Nucleus accumbens (tissue), 56 donors: ENCODE results near the gene ENTHD1.
"Not testable (repeated sequence)": the region's sequence is repeated elsewhere in the genome, so short reads cannot be mapped to it uniquely, and the experiment has no call there.

ENCODE experiments used
- DNase-seq, 56 donors: peaks; one replicate each; lab custom pipeline; 2025; lab: John Stamatoyannopoulos, UW

Gene ENTHD1

GRCh38 chr22:39900306-39901227, 7.0 kb upstream of the ENTHD1 start, which contains the start of gene GRAP2:
TSS of gene GRAP2 (plus strand) at chr22:39901084. CDS start at chr22:39947107, 46,023 bp downstream.
- no peak for DNase-seq

- no peak for DNase-seq
These were observed 5.4 kb upstream of the ENTHD1 start for GRCh38 chr22:39898997-39899396.

GRCh38 chr22:39897841-39898240, 4.3 kb upstream of the ENTHD1 start:
- DNase-seq = no peak

GRCh38 chr22:39896313-39896996, 2.9 kb upstream of the ENTHD1 start:
- no peak for DNase-seq

GRCh38 chr22:39895682-39896081, 2.1 kb upstream of the ENTHD1 start:
- no peak for DNase-seq

GRCh38 chr22:39894554-39895092, 1.1 kb upstream of the ENTHD1 start:
- no peak for DNase-seq

GRCh38 chr22:39889924-39890323, 3.6 kb downstream of the ENTHD1 start:
- not testable (repeated sequence) for DNase-seq

GRCh38 chr22:39883057-39883456, 10.5 kb downstream of the ENTHD1 start:
- DNase-seq = no peak

GRCh38 chr22:39880722-39881121, 12.8 kb downstream of the ENTHD1 start:
- no peak for DNase-seq

- no peak for DNase-seq
These were observed 16.3 kb downstream of the ENTHD1 start for GRCh38 chr22:39877079-39877845.

GRCh38 chr22:39875176-39875885, 18.2 kb downstream of the ENTHD1 start:
- DNase-seq = not testable (repeated sequence)

GRCh38 chr22:39873965-39874364, 19.6 kb downstream of the ENTHD1 start:
- DNase-seq = peak in 5 of 56 donors; percentile 1 to 5 (median 4)

- DNase-seq = no peak
These were observed 21.0 kb downstream of the ENTHD1 start for GRCh38 chr22:39872548-39872947.

GRCh38 chr22:39871008-39871798, 22.4 kb downstream of the ENTHD1 start:
- no peak for DNase-seq

GRCh38 chr22:39869797-39870196, 23.8 kb downstream of the ENTHD1 start:
- not testable (repeated sequence) for DNase-seq

- no peak for DNase-seq
These were observed 24.8 kb downstream of the ENTHD1 start for GRCh38 chr22:39868741-39869140.

GRCh38 chr22:39859903-39860588, 33.5 kb downstream of the ENTHD1 start:
- DNase-seq = no peak

GRCh38 chr22:39856588-39856987, 37.0 kb downstream of the ENTHD1 start:
- DNase-seq = no peak
